GM19455 (cell line): ENCODE data around the gene RAD51B.

Experiments used
- ATAC-seq: cut with Tn5 transposase; IDR thresholded peaks from one replicate; pipeline ENCODE4 v1.9.1; 2021; ENCODE audit not compliant: unreplicated experiment

Gene RAD51B

DNA sequence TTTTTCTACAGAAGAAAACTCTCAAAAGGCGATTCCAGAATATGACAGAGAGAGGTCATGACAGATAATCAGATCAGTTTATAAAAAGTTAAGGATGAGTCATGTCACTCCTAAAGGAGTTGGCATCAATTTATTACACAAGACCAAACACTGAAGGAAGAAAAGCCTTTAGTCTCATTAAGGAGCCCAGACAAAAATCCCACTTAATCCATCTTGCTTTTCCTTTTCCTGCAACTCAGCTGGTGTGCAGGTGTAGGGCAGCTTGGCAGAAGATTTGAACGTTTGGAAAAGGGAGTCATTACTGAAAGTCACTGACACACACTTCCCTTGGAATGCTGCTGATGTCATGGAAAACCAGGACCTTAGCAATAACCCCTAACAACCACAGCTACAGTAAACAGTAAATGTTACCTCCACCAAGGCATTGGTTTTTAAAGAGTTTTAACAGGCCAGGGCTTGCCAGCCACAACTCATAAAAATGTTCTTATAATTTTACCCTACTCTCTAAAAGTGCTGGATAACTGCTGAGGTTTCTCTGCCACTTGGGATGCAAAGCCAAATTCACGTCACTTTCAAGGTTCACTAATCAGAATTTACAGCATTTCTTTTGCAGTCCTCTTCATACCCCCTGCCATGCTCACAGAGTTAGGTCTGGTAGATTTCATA lies 320.6 kb downstream of the RAD51B start:
- no peak for ATAC-seq

GRCh38 chr14:68140806-68141205 lies 321.2 kb downstream of the RAD51B start:
- no peak for ATAC-seq

DNA sequence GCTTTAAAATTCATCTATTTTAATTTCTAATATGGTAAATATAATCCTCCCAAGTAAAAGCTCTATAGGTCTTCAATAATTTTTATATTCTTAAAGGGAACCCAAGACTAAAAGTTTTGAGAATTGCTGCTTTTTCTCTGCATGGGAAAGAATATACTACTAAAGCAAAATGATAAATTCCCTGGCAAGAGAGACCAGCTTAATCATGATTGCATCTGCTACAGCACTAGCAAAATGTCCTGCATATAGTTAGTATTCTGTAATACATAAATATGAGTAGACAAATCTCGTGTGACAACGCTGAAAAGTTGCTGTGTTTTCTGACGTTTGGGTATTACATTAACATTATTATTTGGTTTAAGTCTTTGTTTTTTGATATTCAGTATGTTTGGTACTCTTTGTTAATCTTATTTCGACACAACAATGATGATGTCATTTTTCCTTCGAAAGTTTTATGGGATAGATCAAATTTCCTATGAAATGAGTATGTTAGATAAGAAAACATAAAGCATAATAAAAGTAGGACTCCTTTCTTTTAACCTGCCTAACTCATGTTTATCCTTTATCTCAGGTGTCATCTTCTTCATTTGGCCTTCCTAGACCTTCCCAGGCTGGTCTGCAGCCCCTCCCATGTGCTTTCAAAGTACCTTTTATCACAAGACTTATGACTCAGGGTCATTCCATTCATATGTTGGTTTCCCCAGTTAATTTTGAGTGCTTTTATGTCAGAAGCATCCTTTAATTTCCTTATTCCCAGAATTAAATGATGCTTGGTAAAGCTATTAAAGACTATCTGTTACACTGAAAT lies 321.9 kb downstream of the RAD51B start:
- no peak for ATAC-seq

- no peak for ATAC-seq
Observed at GRCh38 chr14:68143341-68143841, 323.8 kb downstream of the RAD51B start.

GRCh38 chr14:68144051-68144681 lies 324.6 kb downstream of the RAD51B start:
- no peak for ATAC-seq

DNA sequence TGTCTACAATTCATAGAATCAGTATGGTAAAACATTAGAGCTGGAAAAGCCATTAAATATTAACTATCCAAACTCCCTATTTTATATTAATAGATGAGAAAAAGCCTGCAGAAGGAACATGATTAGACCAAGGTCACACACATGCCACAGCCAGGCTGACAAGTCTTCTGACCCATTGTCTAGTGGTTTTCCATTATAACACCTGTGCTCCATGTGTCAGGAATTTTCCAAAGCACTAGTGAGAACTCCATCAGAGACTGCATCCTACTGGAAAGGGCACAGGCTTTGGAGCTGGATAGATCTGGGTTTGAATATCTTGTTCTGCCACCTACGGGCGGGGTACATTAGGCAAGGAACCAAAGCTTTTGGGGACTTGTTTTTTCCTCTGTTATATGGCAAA lies 325.5 kb downstream of the RAD51B start:
- ATAC-seq = no peak

DNA sequence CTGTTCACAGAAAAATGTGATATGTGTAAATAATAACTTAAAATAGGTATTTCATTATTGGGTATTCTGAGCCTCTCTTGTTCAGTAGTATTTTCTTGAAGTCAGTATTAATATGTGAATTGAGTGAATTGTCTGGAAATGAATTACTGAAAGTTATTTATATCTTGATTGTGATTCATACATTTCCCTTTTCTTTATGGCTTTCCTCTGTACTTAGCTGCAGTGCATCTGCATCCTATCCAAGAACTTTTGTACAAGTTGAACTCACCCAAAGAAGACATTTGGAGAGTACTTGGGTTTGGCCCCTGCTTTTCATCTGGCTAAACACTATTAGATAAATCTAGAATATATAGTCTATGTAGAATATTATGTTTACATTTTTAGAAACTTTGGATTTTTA lies 326.0 kb downstream of the RAD51B start:
- no peak for ATAC-seq

DNA sequence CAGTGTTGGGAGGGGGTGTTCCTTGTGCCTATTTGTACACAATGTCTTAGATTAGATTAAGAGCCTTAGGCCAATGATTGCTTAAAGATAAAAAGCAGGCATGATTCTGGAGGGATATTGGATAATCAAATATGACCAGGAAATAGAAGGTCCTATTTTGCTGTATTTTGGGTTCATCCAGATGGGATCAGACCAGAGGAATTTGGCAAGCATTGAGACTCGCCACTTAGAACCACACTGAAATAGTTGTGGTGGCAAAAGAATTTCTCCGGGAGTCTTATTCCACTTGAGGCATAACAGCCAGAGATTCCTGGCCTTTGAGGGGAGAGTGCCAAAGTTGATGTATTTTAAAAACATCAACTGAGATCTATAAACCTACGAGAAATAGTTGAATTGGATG lies 327.2 kb downstream of the RAD51B start:
- ATAC-seq = no peak

DNA sequence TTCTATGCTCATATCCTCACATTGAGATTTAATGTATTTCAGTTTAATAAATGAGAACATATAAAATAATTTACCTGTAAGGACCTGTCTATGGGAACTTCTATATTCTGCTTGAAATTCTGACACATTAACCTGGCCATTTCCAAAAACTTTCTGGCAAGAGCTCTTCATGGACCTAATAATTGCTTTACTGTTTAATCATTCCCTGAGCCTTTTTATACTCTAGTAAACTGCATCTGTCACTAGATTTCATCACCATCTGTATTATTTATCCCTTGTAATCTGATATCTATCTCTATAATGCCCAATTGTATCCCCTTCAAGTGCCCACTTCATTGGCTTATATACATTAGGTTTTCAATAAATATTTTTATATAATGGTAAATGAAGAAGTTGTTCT lies 327.7 kb downstream of the RAD51B start:
- no peak for ATAC-seq

GRCh38 chr14:68148276-68148675 lies 328.7 kb downstream of the RAD51B start:
- no peak for ATAC-seq

DNA sequence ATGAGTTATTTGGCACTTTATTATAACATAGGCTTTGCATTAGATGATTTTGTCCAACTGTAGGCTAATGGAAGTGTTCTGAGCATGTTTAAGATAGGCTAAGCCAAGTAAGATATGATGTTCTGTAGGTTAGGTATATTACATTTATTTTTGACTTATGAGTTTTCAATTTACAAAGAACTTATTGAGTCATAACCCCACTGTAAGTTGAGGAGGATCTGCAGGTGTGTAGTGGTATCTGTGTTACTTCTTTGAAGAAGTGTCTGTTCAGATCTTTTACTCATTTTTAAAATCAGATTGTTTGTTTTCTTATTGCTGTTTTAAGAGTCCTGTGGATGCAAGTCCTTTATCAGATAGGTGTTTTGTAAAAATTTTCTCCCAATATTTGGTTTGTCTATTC lies 329.2 kb downstream of the RAD51B start:
- ATAC-seq = no peak

- ATAC-seq = no peak
Observed at GRCh38 chr14:68153275-68153674, 333.7 kb downstream of the RAD51B start.

- no peak for ATAC-seq
Observed at GRCh38 chr14:68154275-68154674, 334.7 kb downstream of the RAD51B start.

DNA sequence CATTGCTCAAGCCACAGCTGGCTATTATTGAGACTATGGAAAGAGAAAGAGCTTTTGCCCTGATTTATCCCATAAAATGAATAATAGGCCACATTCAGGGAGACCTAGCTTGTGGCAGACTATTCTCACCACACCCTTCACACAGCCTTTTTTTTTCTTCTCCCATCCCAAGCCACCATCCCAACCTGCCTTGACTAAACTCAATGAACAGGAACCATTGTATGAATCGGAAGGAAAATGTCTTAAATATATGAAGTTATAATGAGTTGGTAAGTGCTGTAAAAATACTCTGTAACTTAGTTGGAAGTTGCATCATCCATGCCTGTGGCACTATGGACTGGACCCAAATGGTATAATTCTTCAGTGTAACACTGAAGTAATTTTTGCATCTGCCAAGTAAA lies 338.4 kb downstream of the RAD51B start:
- ATAC-seq = no peak

DNA sequence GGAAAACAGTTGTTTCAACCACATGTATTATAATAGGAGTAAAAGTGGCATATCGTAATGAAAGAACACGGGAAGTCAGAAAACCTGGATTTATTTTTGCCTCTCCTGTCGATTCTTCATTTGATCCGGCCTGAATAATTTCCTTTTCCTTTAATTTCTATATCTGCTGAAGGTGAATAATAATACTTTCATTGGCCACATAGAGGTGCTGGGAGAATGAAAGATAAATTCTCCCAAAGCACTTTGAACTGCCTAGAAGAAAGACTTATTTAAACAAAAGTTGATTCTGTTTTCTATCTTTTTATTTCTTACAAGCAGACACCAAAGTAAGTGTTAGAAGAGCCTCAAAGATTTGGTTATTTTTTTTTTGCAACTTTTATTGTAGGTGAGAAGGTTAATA lies 339.1 kb downstream of the RAD51B start:
- ATAC-seq = no peak

DNA sequence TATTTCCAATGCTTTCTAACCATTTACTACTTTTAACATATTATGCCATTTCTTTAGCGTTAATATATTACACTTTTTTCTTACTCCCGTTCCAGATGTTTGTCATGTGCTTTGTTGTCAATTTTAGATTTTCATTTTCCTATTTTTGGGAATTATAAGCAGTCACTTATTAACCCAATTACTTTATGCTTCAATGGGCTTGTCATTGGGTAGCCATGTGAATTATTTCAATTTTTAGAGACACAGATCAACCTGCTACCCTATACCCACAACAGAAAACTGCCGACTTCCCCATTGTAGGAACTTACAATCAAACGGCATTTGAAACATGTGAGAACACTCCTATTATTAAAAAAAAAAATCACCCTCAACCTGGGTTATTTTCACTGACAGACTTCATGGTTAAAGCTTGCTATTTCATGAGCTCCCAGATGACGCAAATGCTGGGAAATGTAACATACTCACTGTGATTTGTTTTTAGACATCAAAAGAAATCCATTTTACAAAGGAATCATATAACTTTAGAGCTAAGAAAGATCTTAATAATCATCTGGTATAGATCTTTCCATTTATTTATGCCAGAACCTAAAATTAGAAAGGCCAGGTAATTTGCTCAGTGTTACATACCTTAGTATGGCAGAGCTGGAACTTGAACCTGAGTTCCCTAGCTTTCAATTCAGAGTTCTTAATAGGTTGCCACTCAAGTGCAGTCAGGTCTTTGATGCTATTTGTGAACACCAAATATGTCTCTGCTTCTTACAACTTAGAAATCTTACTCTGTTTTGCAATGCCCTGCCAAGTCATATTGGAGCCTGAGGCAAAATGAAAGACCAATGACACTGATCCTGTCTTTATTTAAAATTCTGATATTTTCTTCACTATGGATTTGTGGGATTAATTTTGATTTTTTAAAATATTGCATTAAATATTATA lies 340.4 kb downstream of the RAD51B start:
- ATAC-seq = no peak

DNA sequence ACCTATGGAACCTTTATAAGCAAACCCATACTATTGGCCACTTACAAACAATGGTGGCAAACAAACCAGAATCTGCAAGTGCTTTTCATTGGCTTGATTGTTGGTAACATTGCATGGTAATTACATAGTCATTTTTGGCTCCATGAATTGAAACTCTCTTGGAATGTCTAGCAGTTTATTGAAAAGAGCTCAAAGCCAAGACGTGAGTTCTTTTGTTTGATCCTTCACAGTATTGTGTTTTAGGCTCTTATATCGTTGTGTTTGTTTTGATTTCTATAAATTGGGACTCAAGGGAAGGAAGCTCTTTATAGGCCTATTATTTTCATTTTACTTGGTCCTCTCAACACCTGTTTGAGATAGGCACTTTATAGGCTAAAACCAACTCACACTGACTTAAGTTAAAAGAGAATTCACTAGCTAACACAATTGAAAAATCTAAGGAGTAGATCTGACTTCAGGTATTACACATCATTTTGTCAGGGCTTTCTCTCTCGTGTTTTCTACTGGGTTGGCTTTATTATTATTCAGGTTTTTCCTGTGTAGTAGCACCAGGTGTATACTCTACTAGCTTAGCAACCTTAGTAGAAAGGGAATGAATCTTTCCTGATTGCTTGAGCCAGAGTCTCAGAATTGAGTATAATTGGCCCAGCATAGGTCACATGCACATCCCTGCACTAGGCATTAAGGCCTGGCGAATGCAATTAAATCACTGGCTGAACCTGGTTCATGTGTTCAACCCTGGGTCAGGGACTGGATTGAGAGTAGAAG lies 341.4 kb downstream of the RAD51B start:
- no peak for ATAC-seq

DNA sequence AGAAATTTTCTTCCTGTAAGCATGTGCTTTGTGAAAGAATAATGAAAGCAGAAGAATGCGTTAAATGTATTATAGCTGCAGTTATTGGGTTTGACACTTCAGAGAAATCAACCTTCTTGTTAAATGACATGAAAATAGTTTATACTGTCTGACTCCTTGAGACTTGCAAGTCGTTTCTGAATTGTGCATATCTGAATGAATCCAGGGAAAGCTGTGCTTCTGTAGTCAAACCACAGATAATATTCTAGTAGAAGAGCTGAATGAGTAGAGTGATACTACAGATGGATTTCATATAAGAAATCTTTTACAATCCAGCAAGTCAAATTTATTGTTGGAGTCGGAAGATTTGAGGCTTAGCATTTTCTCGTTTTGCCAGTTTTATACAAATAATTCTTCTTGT lies 343.3 kb downstream of the RAD51B start:
- ATAC-seq = no peak

- no peak for ATAC-seq
Observed at GRCh38 chr14:68164711-68165113, 345.1 kb downstream of the RAD51B start.

GRCh38 chr14:68165274-68165843 lies 345.8 kb downstream of the RAD51B start:
- no peak for ATAC-seq
